Trophoblast cell (in vitro differentiated cells and primary cell): ENCODE measurements around the gene HOPX.

Experiments used
- DNase-seq, 2 donors: peaks; one replicate each; pipeline ENCODE4 v3.0.0-alpha.2; 2016
- H2AFZ ChIP-seq: 2 replicates; pipeline ENCODE4 v1.6.1; 2013; ENCODE audit warnings: low read length, moderate library complexity, mild to moderate bottlenecking; ENCODE audit not compliant: insufficient read depth, poor library complexity
- H2AK5ac ChIP-seq: 2 replicates; pipeline ENCODE4 v1.6.1; 2013; ENCODE audit warnings: mild to moderate bottlenecking, low read length
- H2BK120ac ChIP-seq: 2 replicates; pipeline ENCODE4 v1.6.1; 2013; ENCODE audit warnings: low read length, mild to moderate bottlenecking, moderate library complexity; ENCODE audit not compliant: insufficient read depth, poor library complexity
- H2BK12ac ChIP-seq: 2 replicates; pipeline ENCODE4 v1.6.1; 2013; ENCODE audit warnings: mild to moderate bottlenecking, low read length, moderate library complexity
- H2BK5ac ChIP-seq: 2 replicates; pipeline ENCODE4 v1.6.1; 2013; ENCODE audit warnings: low read length, low read depth, moderate library complexity, mild to moderate bottlenecking; ENCODE audit not compliant: poor library complexity
- H3K14ac ChIP-seq: 2 replicates; pipeline ENCODE4 v1.6.1; 2013; ENCODE audit warnings: mild to moderate bottlenecking, low read length
- H3K18ac ChIP-seq: 2 replicates; pipeline ENCODE4 v1.6.1; 2013; ENCODE audit warnings: mild to moderate bottlenecking, low read length
- H3K23ac ChIP-seq: 2 replicates; pipeline ENCODE4 v1.6.1; 2013; ENCODE audit warnings: low read length
- H3K27ac ChIP-seq: 2 replicates; pipeline ENCODE4 v1.5.1; 2013; ENCODE audit warnings: low read depth, mild to moderate bottlenecking, inconsistent platforms, low read length, moderate library complexity
- H3K27me3 ChIP-seq: 2 replicates; pipeline ENCODE4 v1.6.1; 2013; ENCODE audit warnings: inconsistent platforms, mild to moderate bottlenecking, low read length, moderate library complexity; ENCODE audit not compliant: insufficient read depth
- H3K36me3 ChIP-seq, 2 experiments: 1 replicate in 1 of 2; 2 replicates in 1 of 2; pipeline ENCODE4 v1.6.1; 2013; ENCODE audit warnings: low read length in 2 of 2, mild to moderate bottlenecking in 2 of 2, moderate library complexity in 1 of 2; ENCODE audit not compliant: insufficient read depth in 2 of 2, control insufficient read depth in 1 of 2
- H3K4ac ChIP-seq: 2 replicates; pipeline ENCODE4 v1.6.1; 2013; ENCODE audit warnings: low read depth, mild to moderate bottlenecking, low read length, moderate library complexity
- H3K4me1 ChIP-seq, 2 experiments: 1 replicate in 1 of 2; 2 replicates in 1 of 2; pipeline ENCODE4 v1.6.1; 2013; ENCODE audit warnings: low read length in 2 of 2, mild to moderate bottlenecking in 2 of 2, moderate library complexity in 1 of 2; ENCODE audit not compliant: insufficient read depth in 2 of 2, control insufficient read depth in 1 of 2
- H3K4me2 ChIP-seq: 2 replicates; pipeline ENCODE4 v1.6.1; 2013; ENCODE audit warnings: inconsistent platforms, mild to moderate bottlenecking, low read length, moderate library complexity
- H3K4me3 ChIP-seq: 2 replicates; pipeline ENCODE4 v1.5.1; 2013; ENCODE audit warnings: mild to moderate bottlenecking, low read depth, low read length, inconsistent platforms
- H3K79me1 ChIP-seq: one replicate; pipeline ENCODE4 v1.6.1; 2013; ENCODE audit warnings: low read length
- H3K79me2 ChIP-seq: 2 replicates; pipeline ENCODE4 v1.6.1; 2013; ENCODE audit warnings: low read length, mild to moderate bottlenecking; ENCODE audit not compliant: control insufficient read depth, insufficient read depth, poor library complexity
- H3K9ac ChIP-seq: 2 replicates; pipeline ENCODE4 v1.6.1; 2013; ENCODE audit warnings: mild to moderate bottlenecking, low read length
- H3K9me3 ChIP-seq: 2 replicates; pipeline ENCODE4 v1.6.1; 2013; ENCODE audit warnings: low read depth, mild to moderate bottlenecking, control low read depth, inconsistent platforms, low read length; ENCODE audit not compliant: insufficient read depth
- H4K12ac ChIP-seq: 2 replicates; pipeline ENCODE4 v1.6.1; 2013; ENCODE audit warnings: low read depth, mild to moderate bottlenecking, low read length, moderate library complexity
- H4K8ac ChIP-seq: 2 replicates; pipeline ENCODE4 v1.6.1; 2013; ENCODE audit warnings: low read depth, mild to moderate bottlenecking, low read length, moderate library complexity
- H4K91ac ChIP-seq: one replicate; pipeline ENCODE4 v1.6.1; 2013; ENCODE audit warnings: low read depth, mild to moderate bottlenecking, low read length, moderate library complexity
- WGBS: extraction: QIAGEN DNeasy Blood & Tissue Kit; methylation state at CpG from one replicate; pipeline ENCODE4 v1.1.7; 2013; ENCODE audit warnings: missing lambda C conversion rate; ENCODE audit not compliant: insufficient read length, insufficient coverage; ENCODE audit errors: extremely low coverage; 5-methylcytosine and 5-hydroxymethylcytosine counted together

Gene HOPX

DNA sequence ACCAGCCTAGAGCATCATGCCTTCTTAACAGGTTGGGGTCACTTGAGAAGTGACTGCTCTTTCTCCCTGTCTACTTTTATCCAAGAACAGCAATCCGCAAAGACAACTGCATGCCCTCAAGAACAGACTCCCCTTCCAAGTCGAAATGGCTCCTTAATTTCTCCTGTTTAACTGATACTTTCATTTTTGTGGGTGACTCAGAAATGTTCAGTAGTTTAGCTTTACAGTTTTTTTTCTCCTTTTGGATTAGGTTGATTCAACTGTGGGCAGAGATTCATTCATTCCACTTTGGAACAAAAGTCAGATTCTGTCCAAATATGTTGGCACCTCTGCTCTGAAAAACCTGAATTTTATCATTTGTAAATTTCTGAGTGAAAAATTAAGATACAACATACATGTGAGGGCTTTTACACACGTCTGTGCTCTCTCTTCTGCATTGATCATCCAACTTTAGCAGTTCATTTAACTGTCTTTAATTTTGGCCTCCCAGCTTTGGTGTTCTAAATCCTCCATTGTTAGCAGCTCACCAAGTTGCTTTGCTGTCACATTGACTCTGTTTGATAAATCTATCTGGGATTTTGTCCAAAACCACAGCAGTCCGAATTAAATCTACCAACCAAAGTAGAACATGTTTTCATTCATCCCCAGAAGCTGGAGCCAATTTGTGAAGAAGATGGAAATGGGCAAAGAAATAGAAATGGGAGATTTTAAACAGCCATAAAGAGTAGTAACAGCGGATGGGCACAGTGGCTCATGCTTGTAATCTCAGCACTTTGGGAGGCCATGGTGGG lies 50.0 kb downstream of the HOPX start:
- Histone ChIP-seq H3K14ac (no peak overlapping the region), H2BK5ac (no peak overlapping the region), H4K8ac (no peak overlapping the region), H3K79me1 (no peaks in the 10 kb centered on the region), H2AFZ (no peak overlapping the region), H3K9ac (no peak overlapping the region), H3K4me3 (no peak overlapping the region), H3K79me2 (no peaks in the 10 kb centered on the region), H3K4me2 (no peak overlapping the region), H4K91ac (no peak overlapping the region), H3K23ac (no peak overlapping the region), H2BK12ac (no peak overlapping the region), H4K12ac (no peak overlapping the region), H3K4ac (no peak overlapping the region), H3K27me3 (no peaks in the 10 kb centered on the region), H3K36me3 (no peaks in the 10 kb centered on the region), H3K9me3 (no peaks in the 10 kb centered on the region), H2BK120ac (no peak overlapping the region), H2AK5ac (no peak overlapping the region), H3K18ac (no peak overlapping the region), H3K27ac (no peak overlapping the region), H3K4me1 (peaks cover 0 to 3% of the 10 kb centered on the region in 2 experiments)
- WGBS: no CpG with 5 or more reads among the region's 5 CpGs
- no peak for DNase-seq

DNA sequence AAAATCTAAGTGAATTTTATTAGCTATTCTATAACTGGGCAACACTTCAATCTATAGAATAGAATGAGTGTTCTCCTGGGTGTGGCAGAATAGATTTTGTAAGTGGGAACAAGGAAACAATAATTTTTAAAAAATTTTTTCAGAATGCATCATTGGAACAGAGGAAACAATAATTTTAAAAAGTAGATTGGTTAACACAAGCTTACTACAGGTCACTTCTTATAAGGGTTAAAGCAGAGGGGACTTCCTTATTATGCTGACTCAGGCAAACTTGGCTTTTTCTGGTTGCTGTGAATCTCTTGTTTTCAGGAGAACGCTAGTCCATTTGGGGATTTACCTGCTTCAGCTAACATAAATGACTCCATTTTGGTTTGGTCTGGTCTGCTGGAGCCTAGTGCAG lies 52.5 kb downstream of the HOPX start:
- H2BK120ac ChIP-seq: no peak overlapping the region
- no CpG with 5 or more reads among the region's 1 CpG for WGBS

DNA sequence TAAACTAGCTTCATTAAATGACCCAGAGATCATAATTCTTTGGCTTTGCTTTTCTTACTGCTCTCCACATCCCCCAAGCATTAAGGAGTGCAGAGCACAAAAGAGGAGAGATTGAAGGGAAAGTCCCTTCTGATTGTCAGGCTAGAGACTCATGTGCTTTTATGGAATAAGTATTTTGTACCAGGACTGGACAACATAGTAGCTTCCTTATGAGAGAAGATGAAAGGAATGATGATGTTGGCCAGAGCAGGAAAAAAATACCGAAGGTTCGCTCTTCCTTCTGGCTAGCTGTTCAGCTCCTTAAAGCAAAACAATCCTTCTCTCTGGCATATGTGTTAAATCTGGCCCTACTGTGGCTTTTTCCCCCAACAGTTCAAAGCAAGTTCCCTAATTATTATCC lies 53.1 kb downstream of the HOPX start:
- peaks cover 5% of the 10 kb centered on the region for H3K9me3 ChIP-seq
- H3K4me2 ChIP-seq: no peak overlapping the region
- H2AFZ ChIP-seq: no peak overlapping the region
- no peak for DNase-seq
- no peaks in the 10 kb centered on the region for H3K36me3 ChIP-seq
- no peak overlapping the region for H2BK5ac ChIP-seq
- no CpG with 5 or more reads among the region's 2 CpGs for WGBS
- H3K14ac ChIP-seq: no peak overlapping the region
- no peak overlapping the region for H3K27ac ChIP-seq
- H3K9ac ChIP-seq: no peak overlapping the region
- no peaks in the 10 kb centered on the region for H3K27me3 ChIP-seq
- H2AK5ac ChIP-seq: no peak overlapping the region
- H3K4me3 ChIP-seq: no peak overlapping the region
- H3K4me1 ChIP-seq: no peaks in the 10 kb centered on the region
- H4K12ac ChIP-seq: no peak overlapping the region
- H4K91ac ChIP-seq: no peak overlapping the region
- no peak overlapping the region for H2BK12ac ChIP-seq
- H3K18ac ChIP-seq: no peak overlapping the region
- H3K79me1 ChIP-seq: no peaks in the 10 kb centered on the region
- H3K23ac ChIP-seq: no peak overlapping the region
- no peak overlapping the region for H4K8ac ChIP-seq
- H3K4ac ChIP-seq: no peak overlapping the region
- no peaks in the 10 kb centered on the region for H3K79me2 ChIP-seq
- no peak overlapping the region for H2BK120ac ChIP-seq

More for the DNA sequence above, 52.5 kb downstream of the HOPX start:
- H3K18ac ChIP-seq: no peak overlapping the region
- no peaks in the 10 kb centered on the region for H3K79me2 ChIP-seq
- no peak overlapping the region for H3K14ac ChIP-seq
- H4K91ac ChIP-seq: no peak overlapping the region
- no peaks in the 10 kb centered on the region for H3K79me1 ChIP-seq
- H3K27me3 ChIP-seq: no peaks in the 10 kb centered on the region
- no peak overlapping the region for H3K23ac ChIP-seq
- H3K9me3 ChIP-seq: peaks cover 5% of the 10 kb centered on the region
- no peak overlapping the region for H2AFZ ChIP-seq
- no peaks in the 10 kb centered on the region for H3K36me3 ChIP-seq
- no peak overlapping the region for H4K12ac ChIP-seq
- no peak overlapping the region for H3K9ac ChIP-seq
- H4K8ac ChIP-seq: no peak overlapping the region
- no peak overlapping the region for H3K4me2 ChIP-seq
- H2BK12ac ChIP-seq: no peak overlapping the region
- no peak overlapping the region for H3K27ac ChIP-seq
- peaks cover 0 to 2% of the 10 kb centered on the region in 2 experiments for H3K4me1 ChIP-seq
- H2BK5ac ChIP-seq: no peak overlapping the region
- no peak overlapping the region for H3K4me3 ChIP-seq
- H2AK5ac ChIP-seq: no peak overlapping the region
- no peak for DNase-seq
- H3K4ac ChIP-seq: no peak overlapping the region

DNA sequence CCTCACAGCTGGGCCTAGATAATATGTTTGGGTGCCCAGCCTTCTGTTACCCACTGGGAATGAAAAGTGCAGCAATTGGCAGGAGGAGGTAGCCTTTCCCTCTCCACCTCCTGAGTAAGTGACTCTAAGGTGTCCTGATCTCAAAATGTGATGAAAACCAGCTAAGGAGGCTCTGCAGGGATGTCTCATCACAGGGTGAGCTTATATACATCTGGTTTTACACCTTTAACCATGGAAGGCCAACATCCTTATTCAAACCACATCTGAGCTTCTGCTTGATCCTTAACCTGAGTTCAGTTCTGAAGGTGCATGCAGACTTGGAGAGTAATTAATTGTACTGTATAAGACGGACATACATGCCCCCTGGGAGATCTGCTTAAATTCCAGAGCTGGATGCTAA lies 53.7 kb downstream of the HOPX start:
- H3K79me2 ChIP-seq: no peaks in the 10 kb centered on the region
- no peaks in the 10 kb centered on the region for H3K27me3 ChIP-seq
- H3K79me1 ChIP-seq: no peaks in the 10 kb centered on the region
- no peak overlapping the region for H3K23ac ChIP-seq
- no peak overlapping the region for H4K91ac ChIP-seq
- H2AFZ ChIP-seq: no peak overlapping the region
- no peak overlapping the region for H3K9ac ChIP-seq
- H2BK5ac ChIP-seq: no peak overlapping the region
- no peak overlapping the region for H3K4me3 ChIP-seq
- H3K27ac ChIP-seq: no peak overlapping the region
- H3K18ac ChIP-seq: no peak overlapping the region
- H3K4ac ChIP-seq: no peak overlapping the region
- no CpG with 5 or more reads among the region's 1 CpG for WGBS
- no peak overlapping the region for H2BK120ac ChIP-seq
- no peak overlapping the region for H2BK12ac ChIP-seq
- no peak overlapping the region for H3K4me2 ChIP-seq
- H4K8ac ChIP-seq: no peak overlapping the region
- H3K9me3 ChIP-seq: peaks cover 5% of the 10 kb centered on the region
- no peak overlapping the region for H2AK5ac ChIP-seq
- no peaks in the 10 kb centered on the region for H3K4me1 ChIP-seq
- no peak overlapping the region for H3K14ac ChIP-seq
- no peaks in the 10 kb centered on the region for H3K36me3 ChIP-seq
- no peak overlapping the region for H4K12ac ChIP-seq
- DNase-seq: no peak
